Ovary (tissue), 3 donors: ENCODE data around the gene ZDHHC1.

Experiments
- CTCF ChIP-seq, 3 donors: fragments of 450-650 bp in 2 of 3; fragments of 200-600 bp in 1 of 3; IDR thresholded peaks; one replicate each; pipeline versions ENCODE4 v1.5.1 to v1.8.0; 2016 to 2022; ENCODE audit warnings: antibody characterized with exemption in 3 of 3, mild to moderate bottlenecking in 1 of 3
- EP300 ChIP-seq: sonication (generic); formaldehyde crosslinking; IDR thresholded peaks from one replicate; pipeline ENCODE4 v1.6.1; 2017; ENCODE audit warnings: antibody characterized with exemption
- POLR2A ChIP-seq: fragments of 450-650 bp; IDR thresholded peaks from one replicate; pipeline ENCODE4 v1.6.1; 2017; ENCODE audit warnings: antibody characterized with exemption, mild to moderate bottlenecking, moderate library complexity
- donor health status: DM: no; HTN: no; CAD: no.

GRCh38 chr16:67460168-67460567 lies 43.9 kb upstream of the ZDHHC1 start:
- TF ChIP-seq CTCF (IDR thresholded peaks at IDR 0.05) (no peak), POLR2A (no peak), EP300 (no peak)
